Measurements from ENCODE around the gene IMMP2L.

Gene IMMP2L

GRCh38 chr7:111381590-111381989, 180.7 kb downstream of the IMMP2L start:
- Histone ChIP-seq H3K4me2 (ENCODE audit: low read depth, low read length, poor library complexity, severe bottlenecking) (no peak overlapping the region), H3F3A (ENCODE audit: low read depth) (peaks cover 6% of the 10 kb centered on the region; the same call in 1 of the 2 replicates), H3K9ac (ENCODE audit: low read depth, low read length, poor library complexity, severe bottlenecking) (no peak overlapping the region), H4K20me1 (ENCODE audit: insufficient read depth, low read length, poor library complexity, severe bottlenecking) (no peaks in the 10 kb centered on the region), H3K4me3 (ENCODE audit: low read length, poor library complexity, severe bottlenecking) (no peak overlapping the region), H3K4me1 (ENCODE audit: insufficient read depth, low read length, poor library complexity, severe bottlenecking) (peaks cover 26% of the 10 kb centered on the region), H2AFZ (ENCODE audit: low read length) (no peak overlapping the region), H3K27me3 (ENCODE audit: insufficient read depth, low read length, poor library complexity, severe bottlenecking) (no peaks in the 10 kb centered on the region), H3K79me2 (ENCODE audit: insufficient read depth, low read length) (no peaks in the 10 kb centered on the region), H3K9me2 (replicated peaks; ENCODE audit: low read depth, low read length) (no peaks in the 10 kb centered on the region), H3K9me3 (ENCODE audit: insufficient read depth, low read depth, low read length) (no peaks in the 10 kb centered on the region; the same call in 1 of the 2 replicates), H3K36me3 (ENCODE audit: insufficient read depth, low read length) (no peaks in the 10 kb centered on the region)
- no peak for TF ChIP-seq CTCF (conservative IDR thresholded peaks at IDR 0.05; ENCODE audit: low read length)
- no peak for TF ChIP-seq EZH2phosphoT487 (IDR thresholded peaks at IDR 0.05; ENCODE audit: borderline replicate concordance)

- peaks cover 20% of the 10 kb centered on the region for H3K4me1 ChIP-seq (ENCODE audit: insufficient read depth, low read length, poor library complexity, severe bottlenecking)
- no peak overlapping the region for H3K9ac ChIP-seq (ENCODE audit: low read depth, low read length, poor library complexity, severe bottlenecking)
- H3K4me3 ChIP-seq (ENCODE audit: low read length, poor library complexity, severe bottlenecking), result no peak overlapping the region
- H3K9me2 ChIP-seq (replicated peaks; ENCODE audit: low read depth, low read length), result no peaks in the 10 kb centered on the region
- H3F3A ChIP-seq (ENCODE audit: low read depth), result peaks cover 5% of the 10 kb centered on the region; the same call in 1 of the 2 replicates
- no peaks in the 10 kb centered on the region for H3K79me2 ChIP-seq (ENCODE audit: insufficient read depth, low read length)
- no peak overlapping the region for H2AFZ ChIP-seq (ENCODE audit: low read length)
- H3K27me3 ChIP-seq (ENCODE audit: insufficient read depth, low read length, poor library complexity, severe bottlenecking), result no peaks in the 10 kb centered on the region
- TF ChIP-seq CTCF (conservative IDR thresholded peaks at IDR 0.05; ENCODE audit: low read length) (no peak), EZH2phosphoT487 (IDR thresholded peaks at IDR 0.05; ENCODE audit: borderline replicate concordance) (no peak)
- no peaks in the 10 kb centered on the region; the same call in 1 of the 2 replicates for H3K9me3 ChIP-seq (ENCODE audit: insufficient read depth, low read depth, low read length)
- H3K4me2 ChIP-seq (ENCODE audit: low read depth, low read length, poor library complexity, severe bottlenecking), result no peak overlapping the region
- H4K20me1 ChIP-seq (ENCODE audit: insufficient read depth, low read length, poor library complexity, severe bottlenecking), result no peaks in the 10 kb centered on the region
- no peaks in the 10 kb centered on the region for H3K36me3 ChIP-seq (ENCODE audit: insufficient read depth, low read length)
Measured at GRCh38 chr7:111380945-111381344, 181.3 kb downstream of the IMMP2L start.

GRCh38 chr7:111374027-111374426, 188.3 kb downstream of the IMMP2L start:
- Histone ChIP-seq H3F3A (ENCODE audit: low read depth) (no peaks in the 10 kb centered on the region), H3K79me2 (ENCODE audit: insufficient read depth, low read length) (no peaks in the 10 kb centered on the region), H3K9me3 (ENCODE audit: insufficient read depth, low read depth, low read length) (no peaks in the 10 kb centered on the region; the same call in 1 of the 2 replicates), H3K9me2 (replicated peaks; ENCODE audit: low read depth, low read length) (no peaks in the 10 kb centered on the region), H3K9ac (ENCODE audit: low read depth, low read length, poor library complexity, severe bottlenecking) (no peak overlapping the region), H3K4me3 (ENCODE audit: low read length, poor library complexity, severe bottlenecking) (no peak overlapping the region), H3K36me3 (ENCODE audit: insufficient read depth, low read length) (no peaks in the 10 kb centered on the region), H3K4me2 (ENCODE audit: low read depth, low read length, poor library complexity, severe bottlenecking) (no peak overlapping the region), H2AFZ (ENCODE audit: low read length) (no peak overlapping the region), H3K4me1 (ENCODE audit: insufficient read depth, low read length, poor library complexity, severe bottlenecking) (peaks cover 21% of the 10 kb centered on the region), H3K27me3 (ENCODE audit: insufficient read depth, low read length, poor library complexity, severe bottlenecking) (no peaks in the 10 kb centered on the region), H4K20me1 (ENCODE audit: insufficient read depth, low read length, poor library complexity, severe bottlenecking) (no peaks in the 10 kb centered on the region)
- TF ChIP-seq CTCF (conservative IDR thresholded peaks at IDR 0.05; ENCODE audit: low read length), result no peak
- TF ChIP-seq EZH2phosphoT487 (IDR thresholded peaks at IDR 0.05; ENCODE audit: borderline replicate concordance), result no peak

Data from Loucy (cell line).